BLaER1 (cell line): ENCODE data around the gene GRAMD1B.

Experiments
- H3K27ac ChIP-seq: shearing (Covaris generic); formaldehyde crosslinking; 2 replicates; pipeline ENCODE4 v1.8.1; 2022
- H3K27me3 ChIP-seq: shearing (Covaris generic); formaldehyde crosslinking; 2 replicates; pipeline ENCODE4 v1.8.1; 2022
- H3K36me3 ChIP-seq: shearing (Covaris generic); formaldehyde crosslinking; 2 replicates; pipeline ENCODE4 v1.8.1; 2022
- H3K4me1 ChIP-seq: shearing (Covaris generic); formaldehyde crosslinking; 2 replicates; pipeline ENCODE4 v1.8.1; 2022
- H3K4me2 ChIP-seq: shearing (Covaris generic); formaldehyde crosslinking; 2 replicates; pipeline ENCODE4 v1.8.1; 2022
- H3K4me3 ChIP-seq: shearing (Covaris generic); formaldehyde crosslinking; 2 replicates; pipeline ENCODE4 v1.8.1; 2022
- H3K9ac ChIP-seq: shearing (Covaris generic); formaldehyde crosslinking; 2 replicates; pipeline ENCODE4 v1.8.1; 2022
- H3K9me3 ChIP-seq: shearing (Covaris generic); formaldehyde crosslinking; 2 replicates; pipeline ENCODE4 v1.8.1; 2022
- H4K20me1 ChIP-seq: shearing (Covaris generic); formaldehyde crosslinking; 2 replicates; pipeline ENCODE4 v1.8.1; 2022
- Cebpa-rat ChIP-seq: shearing (Covaris generic); IDR thresholded peaks from 2 replicates; pipeline ENCODE4 v1.8.1; 2022

The GRAMD1B gene

DNA sequence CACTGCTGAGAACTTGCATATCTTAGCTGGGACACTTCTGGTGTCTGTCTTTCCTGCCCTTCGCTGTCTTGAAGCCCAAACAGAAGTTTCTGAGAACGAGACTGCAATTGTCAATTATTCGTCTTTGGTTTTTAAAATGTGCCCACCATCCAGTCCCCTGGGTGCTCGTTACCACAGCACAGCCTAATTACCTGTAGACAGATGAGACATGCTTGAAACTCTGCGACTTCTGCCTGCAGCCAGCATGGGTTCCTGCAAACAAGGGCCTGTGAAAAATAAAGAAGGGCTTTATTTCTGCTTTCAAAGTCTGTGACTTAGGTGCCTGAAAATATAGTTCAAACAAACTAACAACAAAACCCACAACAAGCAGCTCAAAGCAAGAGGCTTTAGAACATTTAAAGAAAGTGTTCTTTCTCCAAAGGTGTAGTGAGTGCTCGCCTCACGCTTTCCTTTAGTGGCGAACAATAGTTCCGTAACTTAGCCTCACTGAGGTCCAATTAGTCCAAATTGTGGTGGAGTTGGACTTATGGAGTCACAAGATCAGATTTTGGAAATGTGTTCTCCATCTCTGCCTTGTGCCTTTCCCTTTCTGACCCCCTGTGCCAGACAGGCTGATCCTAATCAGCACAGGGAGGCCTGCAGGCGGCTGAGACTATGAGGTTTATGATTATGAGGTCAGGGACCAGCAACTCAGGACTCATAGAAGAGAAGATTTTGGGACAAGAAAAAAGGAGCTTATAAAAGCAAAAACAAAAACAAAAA lies 20.4 kb upstream of the GRAMD1B start:
- H3K27ac ChIP-seq, result no peak overlapping the region
- H3K9ac ChIP-seq, result no peak overlapping the region
- H4K20me1 ChIP-seq, result no peaks in the 10 kb centered on the region
- no peak overlapping the region for H3K4me3 ChIP-seq
- peak overlapping the region; percentile 33; the same call in 1 of the 2 replicates for H3K4me2 ChIP-seq
- no peaks in the 10 kb centered on the region for H3K27me3 ChIP-seq
- peaks cover 30% of the 10 kb centered on the region for H3K4me1 ChIP-seq
- no peaks in the 10 kb centered on the region for H3K36me3 ChIP-seq
- H3K9me3 ChIP-seq, result no peaks in the 10 kb centered on the region
- no peak for TF ChIP-seq Cebpa-rat

DNA sequence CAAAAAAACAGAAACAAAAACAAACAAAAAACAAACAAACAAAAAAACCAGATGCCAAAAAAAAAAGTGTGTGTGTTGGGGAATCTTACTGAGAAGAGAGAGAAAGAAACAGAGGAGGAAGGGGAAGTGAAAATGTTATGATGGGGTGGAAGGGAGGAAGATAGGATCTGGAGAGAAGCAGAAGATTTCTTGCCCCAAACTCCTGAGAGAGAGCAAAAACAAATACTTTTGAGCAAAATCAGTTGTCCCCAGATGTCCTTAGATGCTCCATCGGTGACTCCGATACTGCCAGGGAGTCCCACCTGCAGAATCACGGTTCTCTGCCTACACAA lies 19.9 kb upstream of the GRAMD1B start:
- H3K4me2 ChIP-seq, result peak overlapping the region; percentile 33
- no peak for TF ChIP-seq Cebpa-rat

GRCh38 chr11:123413636-123414035 lies 16.4 kb upstream of the GRAMD1B start:
- Histone ChIP-seq H3K9ac (no peak overlapping the region), H3K4me2 (no peak overlapping the region), H3K36me3 (no peaks in the 10 kb centered on the region), H3K4me3 (no peak overlapping the region), H3K27ac (no peak overlapping the region), H3K9me3 (no peaks in the 10 kb centered on the region), H4K20me1 (no peaks in the 10 kb centered on the region), H3K4me1 (peaks cover 18% of the 10 kb centered on the region), H3K27me3 (no peaks in the 10 kb centered on the region)
- 0 out of 2 replicates have a peak, but pooled peaks have one; percentile 22 for TF ChIP-seq Cebpa-rat

More for the DNA sequence above, 19.9 kb upstream of the GRAMD1B start:
- no peaks in the 10 kb centered on the region for H3K27me3 ChIP-seq
- no peak overlapping the region for H3K4me3 ChIP-seq
- H3K27ac ChIP-seq, result no peak overlapping the region
- peaks cover 30% of the 10 kb centered on the region for H3K4me1 ChIP-seq
- no peaks in the 10 kb centered on the region for H4K20me1 ChIP-seq
- H3K36me3 ChIP-seq, result no peaks in the 10 kb centered on the region
- no peaks in the 10 kb centered on the region for H3K9me3 ChIP-seq
- no peak overlapping the region for H3K9ac ChIP-seq

- H3K27ac ChIP-seq, result no peak overlapping the region
- no peak overlapping the region for H3K4me3 ChIP-seq
- no peaks in the 10 kb centered on the region for H3K9me3 ChIP-seq
- no peak overlapping the region for H3K4me2 ChIP-seq
- H3K27me3 ChIP-seq, result no peaks in the 10 kb centered on the region
- no peaks in the 10 kb centered on the region for H3K36me3 ChIP-seq
- TF ChIP-seq Cebpa-rat, result no peak
- no peaks in the 10 kb centered on the region for H4K20me1 ChIP-seq
- no peak overlapping the region for H3K9ac ChIP-seq
- H3K4me1 ChIP-seq, result no peaks in the 10 kb centered on the region
Observed at GRCh38 chr11:123416566-123416965, 13.5 kb upstream of the GRAMD1B start.

DNA sequence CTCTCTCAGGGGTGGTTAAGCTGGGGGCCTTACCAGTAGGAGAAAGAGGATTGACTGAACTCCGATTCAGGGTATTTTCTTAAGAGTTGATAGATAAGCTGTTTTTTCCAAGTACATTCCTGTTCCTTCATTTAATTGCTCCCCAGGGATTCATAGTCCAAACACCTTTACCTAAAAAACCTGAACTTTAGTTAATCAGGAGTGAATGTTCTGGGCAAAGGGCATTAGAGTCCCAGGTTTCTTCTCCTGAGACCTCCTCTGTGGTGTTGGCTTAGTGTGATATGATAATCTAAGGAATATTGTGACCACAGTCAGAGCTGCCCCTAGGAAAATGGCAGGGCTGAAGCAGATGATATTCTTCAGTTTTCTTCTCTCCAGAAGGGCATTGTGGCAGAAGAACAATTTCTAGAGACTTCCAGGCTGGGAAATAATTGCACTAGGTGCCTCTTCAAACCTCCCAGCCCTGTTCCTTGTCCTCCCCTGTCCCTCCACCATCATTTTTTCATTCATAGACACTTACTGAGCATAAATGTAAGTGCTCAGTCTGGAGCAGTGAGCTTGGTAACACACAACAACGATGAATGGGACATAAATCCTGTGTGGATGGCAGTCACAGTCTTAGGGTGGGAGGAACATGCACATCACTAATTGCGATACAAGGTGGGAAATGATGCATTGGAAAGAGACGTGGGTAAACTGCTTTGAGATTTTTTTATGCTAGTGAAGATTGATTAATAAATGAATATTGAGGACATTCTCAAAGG lies 11.5 kb upstream of the GRAMD1B start:
- Histone ChIP-seq H3K4me1 (no peaks in the 10 kb centered on the region), H3K9ac (no peak overlapping the region), H3K36me3 (no peaks in the 10 kb centered on the region), H3K4me2 (no peak overlapping the region), H3K4me3 (no peak overlapping the region), H3K9me3 (no peaks in the 10 kb centered on the region), H3K27ac (no peak overlapping the region), H4K20me1 (no peaks in the 10 kb centered on the region), H3K27me3 (no peaks in the 10 kb centered on the region)
- no peak for TF ChIP-seq Cebpa-rat

GRCh38 chr11:123419731-123420452 lies 10.2 kb upstream of the GRAMD1B start:
- Histone ChIP-seq H3K36me3 (no peaks in the 10 kb centered on the region), H3K27me3 (no peaks in the 10 kb centered on the region), H4K20me1 (no peaks in the 10 kb centered on the region), H3K4me1 (no peaks in the 10 kb centered on the region), H3K4me3 (no peak overlapping the region), H3K9ac (no peak overlapping the region), H3K9me3 (no peaks in the 10 kb centered on the region), H3K4me2 (no peak overlapping the region), H3K27ac (no peak overlapping the region)
- TF ChIP-seq Cebpa-rat, result no peak

DNA sequence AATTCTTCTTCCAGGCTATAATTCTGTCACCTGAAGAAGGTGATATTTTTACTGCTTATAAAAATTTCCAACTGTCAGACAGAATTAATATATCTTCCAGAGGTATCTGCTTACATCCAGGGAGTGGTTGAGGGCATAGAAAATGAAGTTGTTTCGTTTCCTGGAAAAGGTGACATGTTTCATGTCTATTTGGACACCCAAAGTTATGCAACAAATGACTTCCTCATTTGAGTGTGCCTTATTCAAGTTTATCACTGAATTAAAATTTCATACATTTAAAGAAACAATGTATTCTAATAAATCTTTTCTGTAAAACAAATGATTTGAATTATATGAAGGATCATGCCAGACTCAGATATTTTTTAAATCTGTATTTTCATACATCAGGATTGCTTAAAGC lies 8.5 kb upstream of the GRAMD1B start:
- H3K36me3 ChIP-seq, result no peaks in the 10 kb centered on the region
- H3K4me2 ChIP-seq, result no peak overlapping the region
- H3K9me3 ChIP-seq, result no peaks in the 10 kb centered on the region
- no peak overlapping the region for H3K4me3 ChIP-seq
- no peaks in the 10 kb centered on the region for H4K20me1 ChIP-seq
- H3K27ac ChIP-seq, result no peak overlapping the region
- no peak for TF ChIP-seq Cebpa-rat
- H3K4me1 ChIP-seq, result peaks cover 11% of the 10 kb centered on the region
- H3K27me3 ChIP-seq, result no peaks in the 10 kb centered on the region
- no peak overlapping the region for H3K9ac ChIP-seq

- H3K27me3 ChIP-seq, result no peaks in the 10 kb centered on the region
- no peaks in the 10 kb centered on the region for H3K36me3 ChIP-seq
- TF ChIP-seq Cebpa-rat, result no peak
- no peaks in the 10 kb centered on the region for H3K9me3 ChIP-seq
- peak overlapping the region; percentile 52 for H3K4me2 ChIP-seq
- H4K20me1 ChIP-seq, result no peaks in the 10 kb centered on the region
- H3K9ac ChIP-seq, result no peak overlapping the region
- H3K4me3 ChIP-seq, result no peak overlapping the region
- H3K4me1 ChIP-seq, result peaks cover 37% of the 10 kb centered on the region
- no peak overlapping the region for H3K27ac ChIP-seq
Observed at GRCh38 chr11:123425367-123425766, 4.7 kb upstream of the GRAMD1B start.

GRCh38 chr11:123426789-123427188 lies 3.3 kb upstream of the GRAMD1B start:
- Histone ChIP-seq H3K4me2 (peak overlapping the region; percentile 22; the same call in 1 of the 2 replicates), H4K20me1 (0 out of 2 replicates have a peak, but pooled peaks cover 3% of the 10 kb centered on the region), H3K27ac (no peak overlapping the region), H3K27me3 (no peaks in the 10 kb centered on the region), H3K4me1 (peaks cover 44% of the 10 kb centered on the region), H3K9ac (no peak overlapping the region), H3K4me3 (no peak overlapping the region), H3K36me3 (no peaks in the 10 kb centered on the region), H3K9me3 (no peaks in the 10 kb centered on the region)
- TF ChIP-seq Cebpa-rat, result no peak
